Testis (tissue), 3 donors: ENCODE data around the gene ZNF574. TPM values are rescaled to one million over a fixed set of nuclear protein-coding genes. Genes with fewer than 3 reads are reported as not detected.
A peak's percentile ranks its signal among the peaks of the same experiment; 100 is the strongest.

Experiments
- DNase-seq: peaks from one replicate; pipeline ENCODE4 v3.0.0-alpha.2; 2019
- H3K27ac ChIP-seq, 2 donors: fragments of 200-600 bp; sonication (generic); one replicate each; pipeline ENCODE4 v1.5.1; 2019
- H3K27me3 ChIP-seq: fragments of 200-600 bp; sonication (generic); one replicate; pipeline ENCODE4 v1.5.1; 2019
- H3K36me3 ChIP-seq: fragments of 200-600 bp; sonication (generic); one replicate; pipeline ENCODE4 v1.5.1; 2017; ENCODE audit warnings: low read depth; ENCODE audit errors: missing control alignments
- H3K4me1 ChIP-seq: fragments of 200-600 bp; sonication (generic); one replicate; pipeline ENCODE4 v1.5.1; 2019
- H3K4me3 ChIP-seq, 2 donors: fragments of 200-600 bp; sonication (generic); one replicate each; pipeline ENCODE4 v1.5.1; 2017 to 2019
- H3K9me3 ChIP-seq: fragments of 200-600 bp; sonication (generic); one replicate; pipeline ENCODE4 v1.5.1; 2017
- CTCF ChIP-seq, 3 experiments: fragments of 450-650 bp in 2 of 3; fragments of 200-600 bp in 1 of 3; sonication (generic) in 1 of 3; IDR thresholded peaks; one replicate each; pipeline ENCODE4 v1.5.1; 2016 to 2019; ENCODE audit warnings: antibody characterized with exemption in 3 of 3, mild to moderate bottlenecking in 2 of 3, moderate library complexity in 1 of 3
- POLR2A ChIP-seq: fragments of 450-650 bp; IDR thresholded peaks from one replicate; pipeline ENCODE4 v1.6.1; 2017; ENCODE audit warnings: antibody characterized with exemption, mild to moderate bottlenecking, moderate library complexity
- WGBS, 2 donors: methylation state at CpG; one replicate each; pipeline ENCODE4 v1.1.5; 2018; 5-methylcytosine and 5-hydroxymethylcytosine counted together
- intact Hi-C: fragments of 100-400 bp; cut with DNase I; formaldehyde crosslinking; loops from one replicate; pipeline ENCODE4 v1.15.1; 2023; ENCODE audit warnings: low total_unique reads
- polyA plus RNA-seq: library from polyadenylated mRNA; stranded (reverse); fragments of 350-450 nt; fragmentation: Illumina TruSeq; extraction: RNeasy Lipid Tissue Mini Kit (QIAGEN cat#74804); gene quantifications from one replicate; pipeline ENCODE4 v1.2.3, GENCODE V29; 2014; ENCODE audit warnings: low read depth, low replicate concordance; ENCODE audit not compliant: insufficient read depth
- total RNA-seq, 2 donors: library from RNA; depleted of rRNA; stranded (reverse); fragments of >200 nt; gene quantifications; one replicate each; pipeline ENCODE4 v1.2.3, GENCODE V29; 2016

ZNF574 gene
- total and polyA plus RNA-seq, 3 donors from 2014 or later = 47.4 to 64.8 (median 63.2) TPM

DNA sequence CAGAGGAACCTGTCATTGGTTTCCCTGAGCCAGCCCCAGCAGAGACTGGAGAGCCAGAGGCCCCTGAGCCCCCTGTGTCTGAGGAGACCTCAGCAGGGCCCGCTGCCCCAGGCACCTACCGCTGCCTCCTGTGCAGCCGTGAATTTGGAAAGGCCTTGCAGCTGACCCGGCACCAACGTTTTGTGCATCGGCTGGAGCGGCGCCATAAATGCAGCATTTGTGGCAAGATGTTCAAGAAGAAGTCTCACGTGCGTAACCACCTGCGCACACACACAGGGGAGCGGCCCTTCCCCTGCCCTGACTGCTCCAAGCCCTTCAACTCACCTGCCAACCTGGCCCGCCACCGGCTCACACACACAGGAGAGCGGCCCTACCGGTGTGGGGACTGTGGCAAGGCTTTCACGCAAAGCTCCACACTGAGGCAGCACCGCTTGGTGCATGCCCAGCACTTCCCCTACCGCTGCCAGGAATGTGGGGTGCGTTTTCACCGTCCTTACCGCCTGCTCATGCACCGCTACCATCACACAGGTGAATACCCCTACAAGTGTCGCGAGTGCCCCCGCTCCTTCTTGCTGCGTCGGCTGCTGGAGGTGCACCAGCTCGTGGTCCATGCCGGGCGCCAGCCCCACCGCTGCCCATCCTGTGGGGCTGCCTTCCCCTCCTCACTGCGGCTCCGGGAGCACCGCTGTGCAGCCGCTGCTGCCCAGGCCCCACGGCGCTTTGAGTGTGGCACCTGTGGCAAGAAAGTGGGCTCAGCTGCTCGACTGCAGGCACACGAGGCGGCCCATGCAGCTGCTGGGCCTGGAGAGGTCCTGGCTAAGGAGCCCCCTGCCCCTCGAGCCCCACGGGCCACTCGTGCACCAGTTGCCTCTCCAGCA lies 4.2 kb downstream of the ZNF574 start:
- H3K36me3 ChIP-seq = no peaks in the 10 kb centered on the region
- no peak for TF ChIP-seq POLR2A
- intact Hi-C loops = no loop called here
- no peak overlapping the region for H3K27ac ChIP-seq
- H3K4me3 ChIP-seq = no peak overlapping the region
- no peaks in the 10 kb centered on the region for H3K27me3 ChIP-seq
- peaks cover 10% of the 10 kb centered on the region for H3K4me1 ChIP-seq
- H3K9me3 ChIP-seq = no peaks in the 10 kb centered on the region
- DNase-seq = no peak
- 91 to 92% methylated on average over 28 to 44 of the region's 44 CpGs for WGBS, 2 donors

- no peaks in the 10 kb centered on the region for H3K36me3 ChIP-seq
- no peak overlapping the region for H3K4me3 ChIP-seq
- DNase-seq = no peak
- no peak overlapping the region for H3K27ac ChIP-seq
- 88 to 94% methylated on average over 20 to 28 of the region's 28 CpGs for WGBS, 2 donors
- peaks cover 10% of the 10 kb centered on the region for H3K4me1 ChIP-seq
- no peak for TF ChIP-seq CTCF (IDR thresholded peaks at IDR 0.05)
- TF ChIP-seq POLR2A = no peak
- H3K27me3 ChIP-seq = no peaks in the 10 kb centered on the region
- no peaks in the 10 kb centered on the region for H3K9me3 ChIP-seq
- intact Hi-C loops = no loop called here
These were observed 4.9 kb downstream of the ZNF574 start for GRCh38 chr19:42080764-42081375.

DNA sequence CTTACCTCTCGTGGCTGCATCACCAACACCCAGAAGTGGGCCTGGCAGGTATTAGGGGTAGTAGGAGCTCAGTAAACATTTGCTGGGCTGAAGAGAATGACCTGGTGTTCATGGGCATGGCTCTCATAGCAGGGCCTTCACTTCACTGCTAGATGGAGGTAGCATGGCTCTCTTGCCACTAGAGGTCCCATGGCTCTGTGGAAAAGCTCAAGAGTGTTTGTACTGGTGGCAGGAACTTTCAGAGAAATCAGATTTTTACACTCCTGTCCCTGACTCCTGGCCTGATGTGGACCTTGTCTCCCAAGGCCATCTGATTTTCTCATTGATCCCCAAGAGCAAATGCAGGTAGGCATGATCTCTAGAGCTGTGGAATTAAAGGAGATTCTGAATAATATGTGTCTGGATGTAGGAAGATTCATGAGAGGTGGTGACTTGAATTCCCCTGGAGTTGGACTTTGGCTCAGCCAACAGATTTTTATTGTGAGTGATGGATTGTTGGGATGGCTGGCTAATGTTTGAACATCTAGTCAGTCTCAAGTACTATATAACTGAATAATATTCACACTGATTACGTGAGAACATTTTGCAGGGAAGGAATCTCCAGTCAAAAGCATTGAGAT lies 5.7 kb downstream of the ZNF574 start:
- H3K27ac ChIP-seq = no peak overlapping the region
- H3K4me1 ChIP-seq = peaks cover 8% of the 10 kb centered on the region
- H3K9me3 ChIP-seq = no peaks in the 10 kb centered on the region
- intact Hi-C loops = no loop called here
- no peaks in the 10 kb centered on the region for H3K36me3 ChIP-seq
- 69 to 71% methylated on average over 2 of the region's 2 CpGs for WGBS, 2 donors
- H3K27me3 ChIP-seq = no peaks in the 10 kb centered on the region
- no peak for TF ChIP-seq POLR2A
- peak in 2 of 3 experiments; percentile 17 to 31 for TF ChIP-seq CTCF (IDR thresholded peaks at IDR 0.05)
- no peak overlapping the region for H3K4me3 ChIP-seq
- peak; percentile 32 for DNase-seq

DNA sequence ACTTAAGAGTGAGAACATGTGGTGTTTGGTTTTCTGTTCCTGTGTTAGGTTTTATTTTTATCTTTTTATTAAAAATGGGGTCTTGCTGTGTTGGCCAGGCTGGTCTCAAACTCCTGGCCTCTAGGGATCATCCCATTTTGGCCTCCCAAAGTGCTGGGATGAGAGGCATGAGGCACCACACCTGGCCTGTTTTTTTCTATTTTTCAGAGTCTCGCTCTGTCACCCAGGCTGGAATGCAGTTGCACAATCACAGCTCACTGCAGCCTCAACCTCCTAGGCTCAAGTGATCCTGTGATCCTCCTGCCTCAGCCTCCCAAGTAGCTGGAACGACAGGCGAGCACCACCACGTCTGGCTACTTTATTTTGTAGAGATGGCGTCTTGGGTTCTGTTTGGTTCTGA lies 7.6 kb downstream of the ZNF574 start:
- DNase-seq = no peak
- H3K36me3 ChIP-seq = no peaks in the 10 kb centered on the region
- peaks cover 3% of the 10 kb centered on the region for H3K4me1 ChIP-seq
- H3K27me3 ChIP-seq = no peaks in the 10 kb centered on the region
- whole genome bisulfite sequencing, 2 donors = 96 to 97% methylated on average over 5 of the region's 5 CpGs
- no peaks in the 10 kb centered on the region for H3K9me3 ChIP-seq
- no peak overlapping the region for H3K27ac ChIP-seq
- intact Hi-C loops = no loop called here
- no peak for TF ChIP-seq POLR2A
- TF ChIP-seq CTCF (IDR thresholded peaks at IDR 0.05) = no peak
- no peak overlapping the region for H3K4me3 ChIP-seq

- no peak for TF ChIP-seq CTCF (IDR thresholded peaks at IDR 0.05)
- no peak for TF ChIP-seq POLR2A
- Histone ChIP-seq H3K27ac (no peak overlapping the region), H3K4me1 (peaks cover 3% of the 10 kb centered on the region), H3K36me3 (no peaks in the 10 kb centered on the region), H3K27me3 (no peaks in the 10 kb centered on the region), H3K9me3 (no peaks in the 10 kb centered on the region), H3K4me3 (no peak overlapping the region)
- WGBS, 2 donors = 88% methylated on average over 8 to 9 of the region's 9 CpGs
- intact Hi-C loops = no loop called here
- DNase-seq = no peak
These were observed 10.3 kb downstream of the ZNF574 start for GRCh38 chr19:42086188-42086736.
